ENCODE data around the gene VWC2. TPM values are rescaled to one million over a fixed set of nuclear protein-coding genes. Genes with fewer than 3 reads are reported as not detected.

Gene VWC2
- total and polyA plus RNA-seq, 2 donors (not counting 1 experiment from before 2014, with no cell fraction given) = not detected

DNA sequence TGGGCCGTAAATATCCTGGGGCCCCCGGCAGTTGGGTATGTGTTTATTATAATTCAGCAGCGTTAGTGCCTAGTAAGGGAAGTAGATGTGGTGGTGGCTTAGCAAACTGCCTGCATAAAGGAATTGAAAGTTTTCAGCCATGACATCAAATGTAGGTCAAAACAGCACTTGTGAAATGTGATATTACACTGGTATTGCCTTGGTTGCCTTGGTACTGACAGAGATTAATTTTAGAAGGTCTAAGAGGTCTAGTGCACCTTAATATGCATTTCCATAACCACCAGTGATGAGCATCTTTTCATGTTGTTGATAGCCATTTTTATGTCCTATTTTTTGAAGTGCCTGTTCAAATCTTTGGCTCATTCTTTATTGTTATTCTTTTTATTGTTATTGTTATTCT lies 50.1 kb downstream of the VWC2 start:
- H3K4me3 ChIP-seq (replicated peaks in 1 of 4; ENCODE audit: control extremely low read depth in 1 of 4, insufficient read depth in 1 of 4, low read depth in 3 of 4, low read length in 4 of 4) = no peak overlapping the region
- H3K27me3 ChIP-seq (ENCODE audit: control insufficient read depth, insufficient read depth, low read length) = no peaks in the 10 kb centered on the region
- no peaks in the 10 kb centered on the region for H3K79me2 ChIP-seq (ENCODE audit: control insufficient read depth, insufficient read depth, low read length)
- no peaks in the 10 kb centered on the region for H4K20me1 ChIP-seq (ENCODE audit: control insufficient read depth, extremely low read depth, insufficient read depth, low read length)
- H3K9me3 ChIP-seq (ENCODE audit: control insufficient read depth, insufficient read depth, low read depth, low read length) = no peaks in the 10 kb centered on the region
- H3K36me3 ChIP-seq (ENCODE audit: control insufficient read depth, insufficient read depth, low read length) = no peaks in the 10 kb centered on the region
- no peak overlapping the region for H3K9ac ChIP-seq (ENCODE audit: insufficient read depth, low read length)
- no peak for DNase-seq (ENCODE audit: low read depth in 2 of 2)
- H3K4me1 ChIP-seq (ENCODE audit: control insufficient read depth, extremely low read depth, insufficient read depth, low read length) = no peaks in the 10 kb centered on the region
- H3K4me2 ChIP-seq (ENCODE audit: extremely low read depth, insufficient read depth, low read length) = no peak overlapping the region
- TF ChIP-seq EZH2 (IDR thresholded peaks at IDR 0.05; ENCODE audit: low read length, missing control alignments) = no peak
- TF ChIP-seq, protein P1, sequence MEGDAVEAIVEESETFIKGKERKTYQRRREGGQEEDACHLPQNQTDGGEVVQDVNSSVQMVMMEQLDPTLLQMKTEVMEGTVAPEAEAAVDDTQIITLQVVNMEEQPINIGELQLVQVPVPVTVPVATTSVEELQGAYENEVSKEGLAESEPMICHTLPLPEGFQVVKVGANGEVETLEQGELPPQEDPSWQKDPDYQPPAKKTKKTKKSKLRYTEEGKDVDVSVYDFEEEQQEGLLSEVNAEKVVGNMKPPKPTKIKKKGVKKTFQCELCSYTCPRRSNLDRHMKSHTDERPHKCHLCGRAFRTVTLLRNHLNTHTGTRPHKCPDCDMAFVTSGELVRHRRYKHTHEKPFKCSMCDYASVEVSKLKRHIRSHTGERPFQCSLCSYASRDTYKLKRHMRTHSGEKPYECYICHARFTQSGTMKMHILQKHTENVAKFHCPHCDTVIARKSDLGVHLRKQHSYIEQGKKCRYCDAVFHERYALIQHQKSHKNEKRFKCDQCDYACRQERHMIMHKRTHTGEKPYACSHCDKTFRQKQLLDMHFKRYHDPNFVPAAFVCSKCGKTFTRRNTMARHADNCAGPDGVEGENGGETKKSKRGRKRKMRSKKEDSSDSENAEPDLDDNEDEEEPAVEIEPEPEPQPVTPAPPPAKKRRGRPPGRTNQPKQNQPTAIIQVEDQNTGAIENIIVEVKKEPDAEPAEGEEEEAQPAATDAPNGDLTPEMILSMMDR (conservative IDR thresholded peaks at IDR 0.05 in 1 of 2, IDR thresholded peaks at IDR 0.05 in 1 of 2; ENCODE audit: low read depth in 1 of 2, low read length in 2 of 2) = no peak
- no peak overlapping the region for H2AFZ ChIP-seq (ENCODE audit: low read length)
- H3K27ac ChIP-seq (ENCODE audit: insufficient read depth, low read length) = no peak overlapping the region

DNA sequence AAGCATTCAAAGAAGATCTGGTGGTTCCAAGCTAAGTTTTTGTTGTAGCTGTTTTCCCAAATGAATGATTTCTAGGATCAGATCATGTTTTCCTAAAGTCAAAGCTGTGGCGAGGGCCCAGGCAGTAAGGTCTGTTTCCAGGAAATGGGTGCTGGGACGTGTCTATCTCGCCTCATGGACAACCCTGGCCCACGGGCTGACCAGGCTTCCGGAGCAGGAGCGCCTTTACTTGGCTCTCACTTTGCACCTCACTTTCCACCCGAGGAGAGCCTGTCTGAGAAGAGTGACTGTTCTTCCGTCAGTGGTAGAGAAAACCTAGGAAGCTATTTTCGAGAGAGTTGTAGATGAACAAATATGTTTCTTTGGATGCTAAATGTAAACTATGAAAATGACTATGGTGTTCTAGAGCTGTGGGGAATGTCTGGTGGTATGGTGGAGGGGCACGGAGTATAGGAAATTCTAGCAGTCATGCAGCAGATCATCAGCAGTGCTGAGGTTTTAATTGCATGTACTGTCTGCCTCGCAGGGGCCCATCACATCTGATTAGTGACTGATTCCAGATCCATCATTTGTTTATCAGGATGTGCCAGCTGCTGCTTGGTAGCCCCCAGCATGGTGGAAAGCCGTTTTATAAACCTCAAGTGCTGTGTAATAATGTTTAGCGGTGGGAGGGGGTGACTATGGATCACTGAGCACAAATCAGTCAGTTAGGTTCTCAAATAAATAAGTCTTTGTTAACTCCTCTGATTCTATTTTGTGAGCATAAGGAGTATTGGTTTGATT lies 66.6 kb downstream of the VWC2 start:
- H2AFZ ChIP-seq (ENCODE audit: low read length) = no peak overlapping the region
- no peaks in the 10 kb centered on the region for H3K9me3 ChIP-seq (ENCODE audit: control insufficient read depth, insufficient read depth, low read depth, low read length)
- H3K36me3 ChIP-seq (ENCODE audit: control insufficient read depth, insufficient read depth, low read length) = no peaks in the 10 kb centered on the region
- H3K79me2 ChIP-seq (ENCODE audit: control insufficient read depth, insufficient read depth, low read length) = no peaks in the 10 kb centered on the region
- no peak for DNase-seq (ENCODE audit: low read depth in 2 of 2)
- no peaks in the 10 kb centered on the region for H4K20me1 ChIP-seq (ENCODE audit: control insufficient read depth, extremely low read depth, insufficient read depth, low read length)
- no peak overlapping the region for H3K4me2 ChIP-seq (ENCODE audit: extremely low read depth, insufficient read depth, low read length)
- H3K9ac ChIP-seq (ENCODE audit: insufficient read depth, low read length) = no peak overlapping the region
- H3K27me3 ChIP-seq (ENCODE audit: control insufficient read depth, insufficient read depth, low read length) = no peaks in the 10 kb centered on the region
- H3K4me3 ChIP-seq (replicated peaks in 1 of 4; ENCODE audit: control extremely low read depth in 1 of 4, insufficient read depth in 1 of 4, low read depth in 3 of 4, low read length in 4 of 4) = no peak overlapping the region
- no peaks in the 10 kb centered on the region for H3K4me1 ChIP-seq (ENCODE audit: control insufficient read depth, extremely low read depth, insufficient read depth, low read length)
- no peak overlapping the region for H3K27ac ChIP-seq (ENCODE audit: insufficient read depth, low read length)
- TF ChIP-seq, protein P1 (conservative IDR thresholded peaks at IDR 0.05 in 1 of 2, IDR thresholded peaks at IDR 0.05 in 1 of 2; ENCODE audit: low read depth in 1 of 2, low read length in 2 of 2) = no peak
- TF ChIP-seq EZH2 (IDR thresholded peaks at IDR 0.05; ENCODE audit: low read length, missing control alignments) = no peak

DNA sequence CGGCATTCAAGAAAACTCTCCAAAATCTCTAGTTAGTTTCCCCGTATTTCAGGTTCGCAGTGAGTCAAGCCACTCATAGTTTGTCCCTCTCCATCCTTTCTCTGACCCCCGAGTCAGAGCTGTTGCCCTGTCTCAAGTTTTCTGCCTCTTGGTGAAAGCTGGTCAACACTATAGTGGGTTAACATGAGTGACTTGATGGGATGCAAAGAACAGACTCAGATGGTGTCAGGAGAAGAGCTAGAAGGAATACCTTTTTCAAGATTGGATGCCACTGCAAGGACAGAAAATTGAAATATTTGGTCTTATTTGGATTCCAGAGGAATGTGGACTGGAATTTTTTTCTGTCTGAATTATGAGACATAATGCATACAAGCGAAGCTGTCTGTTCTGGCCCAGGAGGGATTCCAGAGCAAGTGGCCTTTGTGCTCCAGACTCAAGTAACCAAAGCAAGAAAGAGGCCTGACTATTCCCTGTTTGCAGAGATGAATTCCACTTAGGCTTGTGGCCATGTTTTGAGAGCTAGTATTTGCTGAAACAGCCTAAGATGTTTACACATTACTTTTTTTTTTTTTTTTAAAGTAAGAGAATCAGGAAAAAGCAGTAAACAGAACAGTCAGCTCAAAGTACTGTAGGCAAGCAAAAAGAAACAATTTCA lies 67.4 kb downstream of the VWC2 start:
- H2AFZ ChIP-seq (ENCODE audit: low read length) = no peak overlapping the region
- no peak for DNase-seq (ENCODE audit: low read depth in 2 of 2)
- TF ChIP-seq EZH2 (IDR thresholded peaks at IDR 0.05; ENCODE audit: low read length, missing control alignments) = no peak
- TF ChIP-seq, protein P1 (conservative IDR thresholded peaks at IDR 0.05 in 1 of 2, IDR thresholded peaks at IDR 0.05 in 1 of 2; ENCODE audit: low read depth in 1 of 2, low read length in 2 of 2) = no peak
- H3K27me3 ChIP-seq (ENCODE audit: control insufficient read depth, insufficient read depth, low read length) = no peaks in the 10 kb centered on the region
- H3K36me3 ChIP-seq (ENCODE audit: control insufficient read depth, insufficient read depth, low read length) = no peaks in the 10 kb centered on the region
- no peak overlapping the region for H3K9ac ChIP-seq (ENCODE audit: insufficient read depth, low read length)
- no peak overlapping the region for H3K4me3 ChIP-seq (replicated peaks in 1 of 4; ENCODE audit: control extremely low read depth in 1 of 4, insufficient read depth in 1 of 4, low read depth in 3 of 4, low read length in 4 of 4)
- no peaks in the 10 kb centered on the region for H4K20me1 ChIP-seq (ENCODE audit: control insufficient read depth, extremely low read depth, insufficient read depth, low read length)
- H3K27ac ChIP-seq (ENCODE audit: insufficient read depth, low read length) = no peak overlapping the region
- no peaks in the 10 kb centered on the region for H3K4me1 ChIP-seq (ENCODE audit: control insufficient read depth, extremely low read depth, insufficient read depth, low read length)
- H3K79me2 ChIP-seq (ENCODE audit: control insufficient read depth, insufficient read depth, low read length) = no peaks in the 10 kb centered on the region
- no peak overlapping the region for H3K4me2 ChIP-seq (ENCODE audit: extremely low read depth, insufficient read depth, low read length)
- no peaks in the 10 kb centered on the region for H3K9me3 ChIP-seq (ENCODE audit: control insufficient read depth, insufficient read depth, low read depth, low read length)
